ENCODE data around the gene GNL1.

DNA sequence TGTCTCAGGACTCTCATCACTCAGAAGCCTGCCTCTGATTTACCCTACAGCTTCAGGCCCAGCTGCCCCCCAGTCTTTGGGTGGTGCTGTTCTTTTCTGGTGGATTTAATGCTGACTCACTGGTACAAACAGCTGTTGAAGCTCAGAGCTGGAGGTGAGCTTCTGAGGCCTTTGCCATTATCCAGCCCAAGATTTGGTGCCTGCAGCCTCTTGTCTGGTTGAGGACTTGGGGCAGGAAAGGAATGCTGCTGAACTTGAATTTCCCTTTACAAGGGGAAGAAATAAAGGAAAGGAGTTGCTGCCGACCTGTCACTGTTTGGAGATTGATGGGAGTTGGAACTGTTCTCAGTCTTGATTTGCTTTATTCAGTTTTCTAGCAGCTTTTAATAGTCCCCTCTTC lies 34.7 kb upstream of the GNL1 start:
- TF ChIP-seq CTCF (IDR thresholded peaks at IDR 0.05; ENCODE audit: borderline replicate concordance, extremely low read depth, low read length, poor library complexity, severe bottlenecking) (no peak), EZH2 (IDR thresholded peaks at IDR 0.05; ENCODE audit: borderline replicate concordance, low read depth, low read length, severe bottlenecking) (no peak)

All from DND-41 (cell line).